A549 (cell line): ENCODE measurements around the gene EXOC2. TPM values are rescaled to one million over a fixed set of nuclear protein-coding genes. Genes with fewer than 3 reads are reported as not detected.

Experiments used
- ATAC-seq, 2 experiments: fragments of 200-7000 bp in 1 of 2; fragments of >200 bp in 1 of 2; cut with Nextera tagmentation in 1 of 2; cut with Tn5 transposase in 1 of 2; 3 replicates each; pipeline versions ENCODE4 v1.8.0 to v1.9.1; 2018 to 2020; ENCODE audit warnings: mild to moderate bottlenecking in 1 of 2, moderate library complexity in 1 of 2
- CTCF ChIA-PET: fragments of 300-600 bp; sonication (Branson Sonifier 250); formaldehyde crosslinking; extraction: SDS; loops from one replicate; lab custom pipeline; 2021; ENCODE audit warnings: antibody characterized with exemption, inconsistent platforms; lab: Yijun Ruan, JAX
- POLR2A ChIA-PET: fragments of 350-600 bp; formaldehyde crosslinking; extraction: SDS; loops from one replicate; lab custom pipeline; 2021; ENCODE audit warnings: antibody characterized with exemption, inconsistent platforms; lab: Yijun Ruan, JAX
- DNase-seq, 2 experiments: peaks; one replicate each; pipeline versions ENCODE4 v3.0.0 to v3.0.0-alpha.2; 2011 to 2016; ENCODE audit warnings: low read depth in 1 of 2, low spot score in 1 of 2
- FAIRE-seq: peaks from 2 replicates; lab custom pipeline; 2011; peaks lifted over from hg19 to GRCh38; lab: Jason Lieb, UNC
- H3K27ac ChIP-seq, 2 experiments: fragments of >200 bp; sonication (Bioruptor Twin); formaldehyde crosslinking; 3 replicates each; pipeline ENCODE4 v1.5.1; 2016 to 2017
- H3K4me1 ChIP-seq: fragments of >200 bp; sonication (Bioruptor Twin); formaldehyde crosslinking; 3 replicates; pipeline ENCODE4 v1.6.1; 2016
- H3K4me2 ChIP-seq: fragments of >200 bp; sonication (Bioruptor Twin); formaldehyde crosslinking; 3 replicates; pipeline ENCODE4 v1.6.1; 2016
- H3K4me3 ChIP-seq: fragments of >200 bp; sonication (Bioruptor Twin); formaldehyde crosslinking; 3 replicates; pipeline ENCODE4 v1.5.1; 2016
- H3K9me3 ChIP-seq: fragments of >200 bp; sonication (Bioruptor Twin); formaldehyde crosslinking; 3 replicates; pipeline ENCODE4 v1.6.1; 2016
- CBX2 ChIP-seq: fragments of 200-600 bp; sonication (generic); IDR thresholded peaks from 2 replicates; pipeline ENCODE4 v1.6.1; 2016; ENCODE audit warnings: low read depth, mild to moderate bottlenecking, borderline replicate concordance
- CBX8 ChIP-seq: fragments of 200-600 bp; sonication (generic); IDR thresholded peaks from 2 replicates; pipeline ENCODE4 v1.6.1; 2016
- CEBPB ChIP-seq, 2 experiments: fragments of >200 bp in 1 of 2; sonication (Bioruptor Twin) in 1 of 2; formaldehyde crosslinking in 1 of 2; IDR thresholded peaks; 2 replicates each; pipeline ENCODE4 v1.6.1; 2012 to 2016
- CHD2 ChIP-seq: fragments of 150-350 bp; IDR thresholded peaks from 2 replicates; pipeline ENCODE4 v1.6.1; 2014; ENCODE audit warnings: low read length; ENCODE audit not compliant: partially characterized antibody
- CHD4 ChIP-seq: fragments of 200-600 bp; sonication (generic); IDR thresholded peaks from 2 replicates; pipeline ENCODE4 v1.6.1; 2016; ENCODE audit warnings: antibody characterized with exemption, mild to moderate bottlenecking, borderline replicate concordance
- FOSB ChIP-seq: fragments of 250-450 bp; sonication (Bioruptor Pico); IDR thresholded peaks from 2 replicates; pipeline ENCODE4 v1.5.0; 2020; ENCODE audit warnings: mild to moderate bottlenecking, moderate library complexity
- HEYL ChIP-seq: fragments of 250-450 bp; sonication (Bioruptor Pico); IDR thresholded peaks from 2 replicates; pipeline ENCODE4 v1.8.0; 2021; ENCODE audit warnings: mild to moderate bottlenecking, moderate library complexity
- HOXB5 ChIP-seq: fragments of 250-450 bp; sonication (Bioruptor Pico); IDR thresholded peaks from 2 replicates; pipeline ENCODE4 v1.5.0; 2020; ENCODE audit warnings: mild to moderate bottlenecking, moderate library complexity
- JUN ChIP-seq, 2 experiments: fragments of >200 bp; sonication (Bioruptor Twin); formaldehyde crosslinking; IDR thresholded peaks; 2 replicates in 1 of 2; 3 replicates in 1 of 2; pipeline ENCODE4 v1.6.1; 2016 to 2017
- JUNB ChIP-seq: fragments of >200 bp; sonication (Bioruptor Twin); formaldehyde crosslinking; IDR thresholded peaks from 2 replicates; pipeline ENCODE4 v1.6.1; 2016
- KDM1A ChIP-seq: fragments of 200-600 bp; sonication (generic); IDR thresholded peaks from 2 replicates; pipeline ENCODE4 v1.6.1; 2016; ENCODE audit warnings: low read depth, mild to moderate bottlenecking
- KDM5A ChIP-seq: fragments of 200-600 bp; sonication (generic); IDR thresholded peaks from 2 replicates; pipeline ENCODE4 v1.6.1; 2016; ENCODE audit warnings: antibody characterized with exemption, mild to moderate bottlenecking
- MAZ ChIP-seq: fragments of 150-350 bp; IDR thresholded peaks from 2 replicates; pipeline ENCODE4 v1.6.1; 2014; ENCODE audit warnings: antibody characterized with exemption, low read depth, low read length, borderline replicate concordance
- MYC ChIP-seq: IDR thresholded peaks from 2 replicates; pipeline ENCODE4 v1.6.1; 2012; ENCODE audit warnings: mild to moderate bottlenecking, inconsistent platforms, low read length, improper control_type of control experiment, borderline replicate concordance
- NFE2L2 ChIP-seq: fragments of 150-350 bp; conservative IDR thresholded peaks from 2 replicates; pipeline ENCODE4 v1.6.1; 2014; ENCODE audit warnings: low read length
- NR3C1 ChIP-seq: fragments of >200 bp; sonication (Bioruptor Twin); formaldehyde crosslinking; IDR thresholded peaks from 3 replicates; pipeline ENCODE4 v1.6.1; 2017
- POLR2A ChIP-seq: IDR thresholded peaks from 2 replicates; pipeline ENCODE4 v1.6.1; 2012; ENCODE audit warnings: mild to moderate bottlenecking, low read length
- POLR2AphosphoS2 ChIP-seq: conservative IDR thresholded peaks from 2 replicates; pipeline ENCODE4 v1.6.1; 2012; ENCODE audit warnings: low read length, improper control_type of control experiment, inconsistent platforms
- RAD21 ChIP-seq, 2 experiments: fragments of >200 bp in 1 of 2; sonication (Bioruptor Twin) in 1 of 2; formaldehyde crosslinking in 1 of 2; IDR thresholded peaks in 1 of 2; conservative IDR thresholded peaks in 1 of 2; 2 replicates in 1 of 2; 3 replicates in 1 of 2; pipeline ENCODE4 v1.6.1; 2012 to 2018; ENCODE audit warnings: inconsistent platforms in 1 of 2
- RCOR1 ChIP-seq: fragments of 150-350 bp; IDR thresholded peaks from 2 replicates; pipeline ENCODE4 v1.6.1; 2014; ENCODE audit warnings: antibody characterized with exemption, low read length, low read depth
- RNF2 ChIP-seq: fragments of 200-600 bp; sonication (generic); IDR thresholded peaks from 2 replicates; pipeline ENCODE4 v1.6.1; 2016; ENCODE audit warnings: low read depth, mild to moderate bottlenecking, antibody characterized with exemption, moderate library complexity, borderline replicate concordance
- SMC3 ChIP-seq: fragments of >200 bp; sonication (Bioruptor Twin); formaldehyde crosslinking; IDR thresholded peaks from 3 replicates; pipeline ENCODE4 v1.6.1; 2018; ENCODE audit warnings: inconsistent platforms
- SREBF2 ChIP-seq: fragments of 450-650 bp; IDR thresholded peaks from 2 replicates; pipeline ENCODE4 v1.6.1; 2014; ENCODE audit warnings: mild to moderate bottlenecking, moderate library complexity
- TFCP2L1 ChIP-seq: fragments of 250-450 bp; sonication (Bioruptor Pico); IDR thresholded peaks from 2 replicates; pipeline ENCODE4 v1.5.0; 2021; ENCODE audit warnings: mild to moderate bottlenecking
- ZFP36 ChIP-seq: fragments of 450-650 bp; IDR thresholded peaks from 2 replicates; pipeline ENCODE4 v1.6.1; 2014; ENCODE audit warnings: borderline replicate concordance; ENCODE audit not compliant: partially characterized antibody
- WGBS: methylation state at CpG from one replicate; pipeline ENCODE4 v1.1.6; 2017; ENCODE audit errors: missing lambda C conversion rate; 5-methylcytosine and 5-hydroxymethylcytosine counted together
- polyA plus RNA-seq, 4 experiments: library from polyadenylated mRNA; depleted of rRNA in 3 of 4; stranded (reverse); fragments of >200 nt; fragmentation: RNase III in 1 of 4; extraction: RNeasy Plus Mini Kit Qiagen cat#74134 plus additional on column Dnase treatment in 1 of 4; gene quantifications; 2 replicates in 3 of 4; 3 replicates in 1 of 4; pipeline ENCODE4 v1.2.3, GENCODE V29; 2011 to 2017
- TF ChIP-seq, protein P1 (sequence below): fragments of 150-350 bp; IDR thresholded peaks from 2 replicates; pipeline ENCODE4 v1.6.1; 2014; ENCODE audit warnings: low read depth, mild to moderate bottlenecking, low read length
- TF ChIP-seq, protein P2 (sequence below): fragments of 200-600 bp; sonication (generic); IDR thresholded peaks from 2 replicates; pipeline ENCODE4 v1.6.1; 2016; ENCODE audit warnings: antibody characterized with exemption, mild to moderate bottlenecking, moderate library complexity
- TF ChIP-seq, protein P3 (sequence below): fragments of 250-450 bp; sonication (Bioruptor Pico); IDR thresholded peaks from 2 replicates; pipeline ENCODE4 v1.5.0; 2021; ENCODE audit warnings: mild to moderate bottlenecking, moderate library complexity, borderline replicate concordance
- TF ChIP-seq, protein P4 (sequence below): fragments of >200 bp; sonication (Bioruptor Twin); formaldehyde crosslinking; IDR thresholded peaks from 3 replicates; pipeline ENCODE4 v1.6.1; 2016
- TF ChIP-seq, protein P5 (sequence below): IDR thresholded peaks from 2 replicates; pipeline ENCODE4 v1.6.1; 2012

The EXOC2 gene
- polyA plus RNA-seq, 2 of the 4 experiments (the other 2 are of a cell fraction) = 13.3 to 22.9 TPM

DNA sequence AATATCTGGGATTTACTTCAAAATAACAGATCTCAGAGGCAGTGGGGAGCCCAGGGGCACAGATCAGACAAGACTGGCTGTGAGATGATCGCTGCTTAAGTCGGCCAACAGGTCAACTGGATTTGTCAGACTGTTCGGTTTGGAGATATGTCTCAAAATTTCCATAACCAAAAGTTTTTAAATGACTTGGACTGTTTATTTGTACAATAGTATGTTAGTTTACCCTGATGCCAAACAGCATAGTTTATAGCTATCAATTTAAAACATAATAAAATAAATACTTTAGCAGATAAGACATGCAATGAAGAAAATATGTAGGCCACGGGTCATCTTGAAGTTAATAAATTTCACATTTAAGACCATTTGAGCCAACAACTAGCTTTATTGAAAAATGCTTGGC, 174.7 kb downstream of the EXOC2 start:
- 0 out of 3 replicates have a peak, but pooled peaks cover 7% of the 10 kb centered on the region for H3K9me3 ChIP-seq
- DNase-seq (no peak), FAIRE-seq (no peak)
- POLR2A ChIA-PET = no interaction called here
- no peak overlapping the region for H3K27ac ChIP-seq
- no peak overlapping the region for H3K4me3 ChIP-seq
- no peaks in the 10 kb centered on the region for H3K4me1 ChIP-seq
- H3K4me2 ChIP-seq = no peak overlapping the region
- TF ChIP-seq HOXB5 (CRISPR knock-in tag) (no peak), CHD4 (no peak), HEYL (CRISPR knock-in tag) (no peak), SMC3 (no peak), CEBPB (IDR thresholded peaks at IDR 0.05) (no peak), CHD2 (no peak), RAD21 (conservative IDR thresholded peaks at IDR 0.05 in 1 of 2, IDR thresholded peaks at IDR 0.05 in 1 of 2) (no peak), POLR2AphosphoS2 (no peak), CBX8 (no peak), SREBF2 (no peak)
- TF ChIP-seq, protein P1, sequence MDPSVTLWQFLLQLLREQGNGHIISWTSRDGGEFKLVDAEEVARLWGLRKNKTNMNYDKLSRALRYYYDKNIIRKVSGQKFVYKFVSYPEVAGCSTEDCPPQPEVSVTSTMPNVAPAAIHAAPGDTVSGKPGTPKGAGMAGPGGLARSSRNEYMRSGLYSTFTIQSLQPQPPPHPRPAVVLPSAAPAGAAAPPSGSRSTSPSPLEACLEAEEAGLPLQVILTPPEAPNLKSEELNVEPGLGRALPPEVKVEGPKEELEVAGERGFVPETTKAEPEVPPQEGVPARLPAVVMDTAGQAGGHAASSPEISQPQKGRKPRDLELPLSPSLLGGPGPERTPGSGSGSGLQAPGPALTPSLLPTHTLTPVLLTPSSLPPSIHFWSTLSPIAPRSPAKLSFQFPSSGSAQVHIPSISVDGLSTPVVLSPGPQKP = no peak
- TF ChIP-seq, protein P2, sequence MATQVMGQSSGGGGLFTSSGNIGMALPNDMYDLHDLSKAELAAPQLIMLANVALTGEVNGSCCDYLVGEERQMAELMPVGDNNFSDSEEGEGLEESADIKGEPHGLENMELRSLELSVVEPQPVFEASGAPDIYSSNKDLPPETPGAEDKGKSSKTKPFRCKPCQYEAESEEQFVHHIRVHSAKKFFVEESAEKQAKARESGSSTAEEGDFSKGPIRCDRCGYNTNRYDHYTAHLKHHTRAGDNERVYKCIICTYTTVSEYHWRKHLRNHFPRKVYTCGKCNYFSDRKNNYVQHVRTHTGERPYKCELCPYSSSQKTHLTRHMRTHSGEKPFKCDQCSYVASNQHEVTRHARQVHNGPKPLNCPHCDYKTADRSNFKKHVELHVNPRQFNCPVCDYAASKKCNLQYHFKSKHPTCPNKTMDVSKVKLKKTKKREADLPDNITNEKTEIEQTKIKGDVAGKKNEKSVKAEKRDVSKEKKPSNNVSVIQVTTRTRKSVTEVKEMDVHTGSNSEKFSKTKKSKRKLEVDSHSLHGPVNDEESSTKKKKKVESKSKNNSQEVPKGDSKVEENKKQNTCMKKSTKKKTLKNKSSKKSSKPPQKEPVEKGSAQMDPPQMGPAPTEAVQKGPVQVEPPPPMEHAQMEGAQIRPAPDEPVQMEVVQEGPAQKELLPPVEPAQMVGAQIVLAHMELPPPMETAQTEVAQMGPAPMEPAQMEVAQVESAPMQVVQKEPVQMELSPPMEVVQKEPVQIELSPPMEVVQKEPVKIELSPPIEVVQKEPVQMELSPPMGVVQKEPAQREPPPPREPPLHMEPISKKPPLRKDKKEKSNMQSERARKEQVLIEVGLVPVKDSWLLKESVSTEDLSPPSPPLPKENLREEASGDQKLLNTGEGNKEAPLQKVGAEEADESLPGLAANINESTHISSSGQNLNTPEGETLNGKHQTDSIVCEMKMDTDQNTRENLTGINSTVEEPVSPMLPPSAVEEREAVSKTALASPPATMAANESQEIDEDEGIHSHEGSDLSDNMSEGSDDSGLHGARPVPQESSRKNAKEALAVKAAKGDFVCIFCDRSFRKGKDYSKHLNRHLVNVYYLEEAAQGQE = no peak
- TF ChIP-seq, protein P3, sequence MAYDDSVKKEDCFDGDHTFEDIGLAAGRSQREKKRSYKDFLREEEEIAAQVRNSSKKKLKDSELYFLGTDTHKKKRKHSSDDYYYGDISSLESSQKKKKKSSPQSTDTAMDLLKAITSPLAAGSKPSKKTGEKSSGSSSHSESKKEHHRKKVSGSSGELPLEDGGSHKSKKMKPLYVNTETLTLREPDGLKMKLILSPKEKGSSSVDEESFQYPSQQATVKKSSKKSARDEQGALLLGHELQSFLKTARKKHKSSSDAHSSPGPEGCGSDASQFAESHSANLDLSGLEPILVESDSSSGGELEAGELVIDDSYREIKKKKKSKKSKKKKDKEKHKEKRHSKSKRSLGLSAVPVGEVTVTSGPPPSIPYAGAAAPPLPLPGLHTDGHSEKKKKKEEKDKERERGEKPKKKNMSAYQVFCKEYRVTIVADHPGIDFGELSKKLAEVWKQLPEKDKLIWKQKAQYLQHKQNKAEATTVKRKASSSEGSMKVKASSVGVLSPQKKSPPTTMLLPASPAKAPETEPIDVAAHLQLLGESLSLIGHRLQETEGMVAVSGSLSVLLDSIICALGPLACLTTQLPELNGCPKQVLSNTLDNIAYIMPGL (CRISPR knock-in tag) = no peak
- TF ChIP-seq, all 56 proteins: peak for 0
- CTCF ChIA-PET = interaction anchor here (1.1 kb wide), 1 partner anchor 31 kb away, joined by 3 read pairs; no protein-coding TSS in a partner anchor
- ATAC-seq = no peak
- 96% methylated on average over 4 of the region's 4 CpGs for WGBS

DNA sequence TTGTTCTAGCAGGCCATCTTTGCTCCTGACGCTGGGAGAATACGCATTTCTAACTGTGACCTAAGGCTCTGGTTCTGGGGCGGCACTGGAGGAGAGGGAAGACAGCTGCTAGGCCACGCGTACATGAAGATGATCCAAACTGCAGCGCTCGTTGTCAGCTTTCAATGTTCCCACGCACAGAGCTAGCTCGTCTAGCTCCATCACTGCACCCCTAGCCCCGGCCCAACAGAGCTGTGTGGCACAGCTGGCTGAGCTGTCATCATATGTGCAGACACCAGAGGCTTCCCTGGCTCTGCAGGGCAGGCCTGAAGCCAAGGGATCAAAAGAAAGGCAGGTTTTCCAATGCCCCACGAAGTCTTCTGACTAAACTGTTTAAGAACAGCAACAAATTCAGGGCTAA, 176.7 kb downstream of the EXOC2 start:
- POLR2A ChIA-PET = no interaction called here
- Histone ChIP-seq H3K9me3 (0 out of 3 replicates have a peak, but pooled peaks cover 7% of the 10 kb centered on the region), H3K4me1 (no peaks in the 10 kb centered on the region), H3K4me2 (no peak overlapping the region), H3K4me3 (no peak overlapping the region), H3K27ac (no peak overlapping the region)
- TF ChIP-seq MYC (no peak), POLR2A (no peak), FOSB (CRISPR knock-in tag) (no peak), NFE2L2 (no peak), KDM5A (no peak), KDM1A (no peak), CBX2 (no peak), TFCP2L1 (CRISPR knock-in tag) (no peak), NR3C1 (no peak), JUNB (no peak), JUN (IDR thresholded peaks at IDR 0.05) (no peak), RCOR1 (no peak), ZFP36 (no peak), MAZ (no peak), RNF2 (no peak), CHD2 (no peak)
- TF ChIP-seq, protein P4, sequence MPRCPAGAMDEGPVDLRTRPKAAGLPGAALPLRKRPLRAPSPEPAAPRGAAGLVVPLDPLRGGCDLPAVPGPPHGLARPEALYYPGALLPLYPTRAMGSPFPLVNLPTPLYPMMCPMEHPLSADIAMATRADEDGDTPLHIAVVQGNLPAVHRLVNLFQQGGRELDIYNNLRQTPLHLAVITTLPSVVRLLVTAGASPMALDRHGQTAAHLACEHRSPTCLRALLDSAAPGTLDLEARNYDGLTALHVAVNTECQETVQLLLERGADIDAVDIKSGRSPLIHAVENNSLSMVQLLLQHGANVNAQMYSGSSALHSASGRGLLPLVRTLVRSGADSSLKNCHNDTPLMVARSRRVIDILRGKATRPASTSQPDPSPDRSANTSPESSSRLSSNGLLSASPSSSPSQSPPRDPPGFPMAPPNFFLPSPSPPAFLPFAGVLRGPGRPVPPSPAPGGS = no peak
- TF ChIP-seq, protein P5, sequence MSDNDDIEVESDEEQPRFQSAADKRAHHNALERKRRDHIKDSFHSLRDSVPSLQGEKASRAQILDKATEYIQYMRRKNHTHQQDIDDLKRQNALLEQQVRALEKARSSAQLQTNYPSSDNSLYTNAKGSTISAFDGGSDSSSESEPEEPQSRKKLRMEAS = no peak
- no peak for DNase-seq
- ATAC-seq = no peak
- FAIRE-seq = no peak
- WGBS = 95% methylated on average over 11 of the region's 11 CpGs
- CTCF ChIA-PET = interaction anchor here (1.2 kb wide), 1 partner anchor 328 kb away, joined by 5 read pairs; no protein-coding TSS in a partner anchor
